GM18519 (cell line): ENCODE data around the gene GIGYF2.

ENCODE experiments used
- ATAC-seq: cut with Tn5 transposase; IDR thresholded peaks from one replicate; pipeline ENCODE4 v1.9.1; 2021; ENCODE audit warnings: mild to moderate bottlenecking, moderate library complexity; ENCODE audit not compliant: unreplicated experiment, low FRiP score

Gene GIGYF2

GRCh38 chr2:232860593-232861241 lies 163.6 kb downstream of the GIGYF2 start:
- ATAC-seq = no peak

GRCh38 chr2:232861353-232861752 lies 164.2 kb downstream of the GIGYF2 start:
- no peak for ATAC-seq

GRCh38 chr2:232863996-232864395 lies 166.9 kb downstream of the GIGYF2 start:
- no peak for ATAC-seq

- no peak for ATAC-seq
Observed at GRCh38 chr2:232865165-232865564, 168.0 kb downstream of the GIGYF2 start.

GRCh38 chr2:232866104-232866503 lies 169.0 kb downstream of the GIGYF2 start:
- no peak for ATAC-seq

GRCh38 chr2:232869138-232870017 lies 172.2 kb downstream of the GIGYF2 start:
- ATAC-seq = no peak

GRCh38 chr2:232870018-232870765 lies 173.1 kb downstream of the GIGYF2 start, which contains the start of gene SNORC:
Gene SNORC, plus strand, starts transcription at chr2:232870264. Its CDS starts 78 bp downstream, at chr2:232870342.
- ATAC-seq = no peak

- no peak for ATAC-seq
Observed at GRCh38 chr2:232870766-232871371, 173.7 kb downstream of the GIGYF2 start.

GRCh38 chr2:232871418-232871834 lies 174.3 kb downstream of the GIGYF2 start:
- no peak for ATAC-seq

- ATAC-seq = no peak
Observed at GRCh38 chr2:232871835-232872736, 175.0 kb downstream of the GIGYF2 start.

- no peak for ATAC-seq
Observed at GRCh38 chr2:232872826-232873225, 175.7 kb downstream of the GIGYF2 start.

- no peak for ATAC-seq
Observed at GRCh38 chr2:232873292-232873908, 176.3 kb downstream of the GIGYF2 start.

- ATAC-seq = no peak
Observed at GRCh38 chr2:232873909-232874641, 176.9 kb downstream of the GIGYF2 start.

GRCh38 chr2:232874677-232875223 lies 177.6 kb downstream of the GIGYF2 start:
- ATAC-seq = no peak

- ATAC-seq = no peak
Observed at GRCh38 chr2:232875256-232876121, 178.4 kb downstream of the GIGYF2 start.

- ATAC-seq = no peak
Observed at GRCh38 chr2:232876161-232876977, 179.2 kb downstream of the GIGYF2 start.
